ENCODE data around the gene AGAP2. TPM values are rescaled to one million over a fixed set of nuclear protein-coding genes. Genes with fewer than 3 reads are reported as not detected.

The AGAP2 gene
- total and polyA plus RNA-seq, 2 of the 13 experiments (the other 11 are each of a cell fraction or from before 2014, with no cell fraction given): 0.38 to 0.45 TPM

- TF ChIP-seq ZBED4 (CRISPR knock-in tag; IDR thresholded peaks at IDR 0.05; ENCODE audit: borderline replicate concordance): no peak
- peak; percentile 90 for TF ChIP-seq ZNF777 (CRISPR knock-in tag; IDR thresholded peaks at IDR 0.05)
- 0 out of 2 replicates have a peak, but pooled peaks have one; percentile 59 for TF ChIP-seq KLF12 (CRISPR knock-in tag; IDR thresholded peaks at IDR 0.05; ENCODE audit: borderline replicate concordance)
- 0 out of 2 replicates have a peak, but pooled peaks have one; percentile 6 for TF ChIP-seq KMT2A (CRISPR knock-in tag; IDR thresholded peaks at IDR 0.05)
- TF ChIP-seq AFF4 (CRISPR knock-in tag; IDR thresholded peaks at IDR 0.05): no peak
- no peak for TF ChIP-seq SIN3B (IDR thresholded peaks at IDR 0.05; ENCODE audit: low read length)
- 0 out of 2 replicates have a peak, but pooled peaks have one; percentile 10 for TF ChIP-seq ZBTB7B (CRISPR knock-in tag; IDR thresholded peaks at IDR 0.05)
- TF ChIP-seq PRDM15 (CRISPR knock-in tag; IDR thresholded peaks at IDR 0.05): peak; percentile 71; the same call in 1 of the 2 replicates
- 0 out of 2 replicates have a peak, but pooled peaks have one; percentile 26 for TF ChIP-seq CSRNP1 (CRISPR knock-in tag; IDR thresholded peaks at IDR 0.05)
- TF ChIP-seq ZNF629 (CRISPR knock-in tag; conservative IDR thresholded peaks at IDR 0.05): no peak
- TF ChIP-seq YY1 (IDR thresholded peaks at IDR 0.05; ENCODE audit: insufficient read depth, insufficient replicate concordance, low read depth, low read length): peak; percentile 25
- TF ChIP-seq E2F5 (CRISPR knock-in tag; conservative IDR thresholded peaks at IDR 0.05): 0 out of 2 replicates have a peak, but pooled peaks have one; percentile 5
- TF ChIP-seq ZNF558 (CRISPR knock-in tag; IDR thresholded peaks at IDR 0.05; ENCODE audit: borderline replicate concordance): peak; percentile 41; the same call in 1 of the 2 replicates
Measured at GRCh38 chr12:57772429-57773322, 34.1 kb upstream of the AGAP2 start, which contains the start of gene EEF1AKMT3 (continued).
